GM18868 (cell line): ENCODE measurements around the gene SREK1IP1.
A peak's percentile ranks its signal among the peaks of the same experiment; 100 is the strongest.

Experiments
- ATAC-seq: cut with Tn5 transposase; IDR thresholded peaks from one replicate; pipeline ENCODE4 v1.9.1; 2021; ENCODE audit warnings: mild to moderate bottlenecking, moderate library complexity; ENCODE audit not compliant: unreplicated experiment

Gene SREK1IP1

GRCh38 chr5:64768358-64769312, at the start of gene SREK1IP1, which contains the start of gene CWC27:
TSS of gene SREK1IP1 (minus strand) at chr5:64768691. CDS start at chr5:64768517, 174 bp downstream.
TSS of gene CWC27 (plus strand) at chr5:64768930. CDS start at chr5:64769147, 217 bp downstream.
- ATAC-seq: peak; percentile 96

- no peak for ATAC-seq
These were observed 49.8 kb upstream of the SREK1IP1 start for GRCh38 chr5:64818245-64818644.

- peak; percentile 97 for ATAC-seq
These were observed 45.6 kb upstream of the SREK1IP1 start for GRCh38 chr5:64814073-64814472.

- ATAC-seq: no peak
These were observed 42.7 kb upstream of the SREK1IP1 start for GRCh38 chr5:64811050-64811640.

- ATAC-seq: no peak
These were observed 39.0 kb upstream of the SREK1IP1 start for GRCh38 chr5:64807520-64807919.

GRCh38 chr5:64806537-64806936, 38.0 kb upstream of the SREK1IP1 start:
- ATAC-seq: no peak

GRCh38 chr5:64800926-64801325, 32.4 kb upstream of the SREK1IP1 start:
- no peak for ATAC-seq

- no peak for ATAC-seq
These were observed 27.8 kb upstream of the SREK1IP1 start for GRCh38 chr5:64796301-64796700.

GRCh38 chr5:64794053-64794770, 25.7 kb upstream of the SREK1IP1 start:
- no peak for ATAC-seq

- no peak for ATAC-seq
These were observed 24.0 kb upstream of the SREK1IP1 start for GRCh38 chr5:64792469-64792868.

GRCh38 chr5:64790210-64790609, 21.7 kb upstream of the SREK1IP1 start:
- no peak for ATAC-seq

- ATAC-seq: no peak
These were observed 21.0 kb upstream of the SREK1IP1 start for GRCh38 chr5:64789457-64789856.

- no peak for ATAC-seq
These were observed 19.7 kb upstream of the SREK1IP1 start for GRCh38 chr5:64788156-64788555.

- ATAC-seq: no peak
These were observed 17.9 kb upstream of the SREK1IP1 start for GRCh38 chr5:64786372-64786771.

GRCh38 chr5:64784451-64785025, 16.0 kb upstream of the SREK1IP1 start:
- peak; percentile 82 for ATAC-seq

- ATAC-seq: no peak
These were observed 6.8 kb upstream of the SREK1IP1 start for GRCh38 chr5:64775291-64775690.

GRCh38 chr5:64773533-64773932, 5.0 kb upstream of the SREK1IP1 start:
- ATAC-seq: peak; percentile 62

- no peak for ATAC-seq
These were observed 3.2 kb upstream of the SREK1IP1 start for GRCh38 chr5:64771736-64772135.

GRCh38 chr5:64769855-64770254, 1.4 kb upstream of the SREK1IP1 start:
- ATAC-seq: no peak

GRCh38 chr5:64767959-64768357, 533 bp downstream of the SREK1IP1 start:
- peak; percentile 3 for ATAC-seq

- ATAC-seq: no peak
These were observed 1.6 kb downstream of the SREK1IP1 start for GRCh38 chr5:64766941-64767340.
